ENCODE results near the gene RNF224. TPM values are rescaled to one million over a fixed set of nuclear protein-coding genes. Genes with fewer than 3 reads are reported as not detected.

Gene RNF224
- total and polyA plus RNA-seq, 2 of the 13 experiments (the other 11 are each of a cell fraction or from before 2014, with no cell fraction given): 0.09 TPM; not detected in 1

GRCh38 chr9:137235424-137236237 lies 8.3 kb downstream of the RNF224 start (continued):
- no peak for TF ChIP-seq ATF2 (CRISPR knock-in tag; IDR thresholded peaks at IDR 0.05)
- TF ChIP-seq RXRB (CRISPR knock-in tag; IDR thresholded peaks at IDR 0.05; ENCODE audit: borderline replicate concordance): peak; percentile 30; the same call in 1 of the 2 replicates
- TF ChIP-seq TFDP2 (CRISPR knock-in tag; IDR thresholded peaks at IDR 0.05): peak; percentile 55; the same call in 1 of the 2 replicates
- no peak for TF ChIP-seq NCOR1 (IDR thresholded peaks at IDR 0.05; ENCODE audit: borderline replicate concordance, low read length)
- 0 out of 2 replicates have a peak, but pooled peaks have one; percentile 43 for TF ChIP-seq ZSCAN5A (CRISPR knock-in tag; IDR thresholded peaks at IDR 0.05; ENCODE audit: borderline replicate concordance)
- peak; percentile 16; the same call in 1 of the 2 replicates for TF ChIP-seq ZNF607 (CRISPR knock-in tag; IDR thresholded peaks at IDR 0.05; ENCODE audit: borderline replicate concordance)
- 0 out of 2 replicates have a peak, but pooled peaks have one; percentile 25 for TF ChIP-seq ZMYM2 (CRISPR knock-in tag; IDR thresholded peaks at IDR 0.05)
- TF ChIP-seq NFATC3 (CRISPR knock-in tag; IDR thresholded peaks at IDR 0.05): no peak
- TF ChIP-seq SP2 (CRISPR knock-in tag; IDR thresholded peaks at IDR 0.05): peak; percentile 29; the same call in 1 of the 2 replicates
- no peak for TF ChIP-seq CEBPB (IDR thresholded peaks at IDR 0.05; ENCODE audit: borderline replicate concordance, low read depth, low read length)
- TF ChIP-seq POLR2G (IDR thresholded peaks at IDR 0.05; ENCODE audit: low read depth, low read length): no peak
- peak; percentile 19; the same call in 1 of the 2 replicates for TF ChIP-seq ZNF678 (CRISPR knock-in tag; IDR thresholded peaks at IDR 0.05)
- TF ChIP-seq ZFP41 (CRISPR knock-in tag; IDR thresholded peaks at IDR 0.05; ENCODE audit: borderline replicate concordance): no peak
- TF ChIP-seq ZNF281 (CRISPR knock-in tag; IDR thresholded peaks at IDR 0.05; ENCODE audit: borderline replicate concordance): no peak
- peak; percentile 73; the same call in 1 of the 2 replicates for TF ChIP-seq SNAPC2 (CRISPR knock-in tag; IDR thresholded peaks at IDR 0.05)
- TF ChIP-seq DMAP1 (CRISPR knock-in tag; IDR thresholded peaks at IDR 0.05): no peak
- TF ChIP-seq REST (IDR thresholded peaks at IDR 0.05; ENCODE audit: borderline replicate concordance in 1 of 2, low read depth in 1 of 2, low read length in 2 of 2): no peak
